Dendritic cell treated with granulocyte-macrophage colony-stimulating factor and Interleukin-4, amounts not matched to agents 40 ng/mL and 50 ng/mL, for 4 days (primary cell): ENCODE data around the gene ADD1.
"Not testable (repeated sequence)": the region's sequence is repeated elsewhere in the genome, so short reads cannot be mapped to it uniquely, and the experiment has no call there.

Experiments used
- H3K27ac Mint-ChIP-seq: one replicate; pipeline ENCODE4 v1.8.0; 2022; ENCODE audit warnings: mild to moderate bottlenecking, mixed read lengths
- H3K27me3 Mint-ChIP-seq: one replicate; pipeline ENCODE4 v1.8.0; 2022; ENCODE audit warnings: mild to moderate bottlenecking, mixed read lengths
- H3K36me3 Mint-ChIP-seq: one replicate; pipeline ENCODE4 v1.8.0; 2022; ENCODE audit warnings: low read depth, mixed read lengths
- H3K4me1 Mint-ChIP-seq: one replicate; pipeline ENCODE4 v1.8.0; 2022; ENCODE audit warnings: low read depth, mixed read lengths
- H3K4me3 Mint-ChIP-seq: one replicate; pipeline ENCODE4 v1.8.0; 2022; ENCODE audit warnings: mild to moderate bottlenecking, moderate library complexity, mixed read lengths
- H3K9me3 Mint-ChIP-seq: one replicate; pipeline ENCODE4 v1.8.0; 2022; ENCODE audit warnings: mixed read lengths
- intact Hi-C: fragments of 100-400 bp; cut with micrococcal nuclease; formaldehyde crosslinking; loops from one replicate; pipeline ENCODE4 v1.15.0; 2022

ADD1 gene

DNA sequence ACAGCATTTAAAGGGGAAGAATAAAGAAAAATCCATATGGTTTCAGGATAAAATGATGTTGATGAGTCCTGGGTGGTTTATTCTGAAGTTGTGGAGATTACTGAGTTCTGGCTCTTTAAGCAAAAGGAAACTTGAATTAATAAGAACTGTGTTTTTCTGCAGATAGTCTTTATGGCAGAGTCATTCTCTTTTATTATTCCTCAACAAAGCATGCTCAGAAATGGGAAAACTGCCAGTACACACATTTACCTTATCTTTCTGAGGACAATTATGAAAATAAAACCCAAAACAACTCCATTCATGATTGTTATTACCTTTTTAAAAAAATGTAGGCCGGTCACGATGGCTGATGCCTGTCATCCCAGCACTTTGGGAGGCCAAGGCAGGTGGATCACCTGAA is 58.5 kb downstream of the ADD1 start:
- H3K9me3 Mint-ChIP-seq, result no peaks in the 10 kb centered on the region
- H3K4me1 Mint-ChIP-seq, result no peaks in the 10 kb centered on the region
- intact Hi-C loops, result no loop called here
- H3K36me3 Mint-ChIP-seq, result peaks cover 97% of the 10 kb centered on the region
- H3K27me3 Mint-ChIP-seq, result no peaks in the 10 kb centered on the region
- no peak overlapping the region for H3K27ac Mint-ChIP-seq
- no peak overlapping the region for H3K4me3 Mint-ChIP-seq

DNA sequence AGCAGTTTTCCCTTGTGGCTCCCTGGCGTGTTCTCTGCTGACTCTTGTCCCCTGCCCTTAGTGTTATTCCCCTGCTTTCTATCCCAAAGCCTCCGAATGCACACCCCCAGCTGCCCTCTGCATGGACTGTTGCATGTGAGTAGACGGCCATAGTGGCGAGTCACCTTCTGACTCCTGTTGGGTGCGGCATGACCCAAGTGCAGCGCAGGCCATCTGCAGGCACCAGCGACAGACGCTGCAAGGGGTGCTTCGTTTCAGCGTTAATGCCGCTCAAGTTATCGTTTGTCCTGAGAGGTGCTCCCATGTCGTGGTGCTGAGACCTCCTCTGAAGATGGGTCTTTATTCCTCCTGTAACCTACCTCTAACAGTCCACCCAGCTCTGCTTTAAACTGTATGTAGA is 61.9 kb downstream of the ADD1 start:
- no peak overlapping the region for H3K27ac Mint-ChIP-seq
- no peaks in the 10 kb centered on the region for H3K27me3 Mint-ChIP-seq
- no peaks in the 10 kb centered on the region for H3K9me3 Mint-ChIP-seq
- no peak overlapping the region for H3K4me3 Mint-ChIP-seq
- peaks cover 99% of the 10 kb centered on the region for H3K36me3 Mint-ChIP-seq
- no peaks in the 10 kb centered on the region for H3K4me1 Mint-ChIP-seq
- intact Hi-C loops, result no loop called here

DNA sequence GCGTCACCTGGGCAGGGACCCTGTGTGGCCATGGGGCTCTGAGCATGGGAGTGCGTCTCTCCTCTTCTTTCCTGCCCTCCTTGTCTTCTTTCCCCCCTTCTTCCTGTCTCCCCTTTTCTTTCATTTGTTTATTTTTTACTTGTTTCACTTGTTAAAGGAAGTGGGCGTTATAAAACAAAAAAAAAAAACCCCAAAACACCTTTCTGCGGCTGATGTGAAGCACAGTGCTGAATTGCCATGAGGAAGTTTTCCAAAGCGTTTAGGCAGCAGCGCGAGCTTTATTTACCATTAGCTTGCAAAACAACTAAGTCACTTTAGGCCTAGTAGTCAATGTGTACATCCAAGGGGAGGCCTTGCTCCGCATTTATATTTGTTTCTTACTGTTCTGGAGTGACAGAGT is 62.6 kb downstream of the ADD1 start:
- no peaks in the 10 kb centered on the region for H3K4me1 Mint-ChIP-seq
- no peaks in the 10 kb centered on the region for H3K27me3 Mint-ChIP-seq
- intact Hi-C loops, result no loop called here
- no peak overlapping the region for H3K27ac Mint-ChIP-seq
- peaks cover 99% of the 10 kb centered on the region for H3K36me3 Mint-ChIP-seq
- no peak overlapping the region for H3K4me3 Mint-ChIP-seq
- no peaks in the 10 kb centered on the region for H3K9me3 Mint-ChIP-seq

DNA sequence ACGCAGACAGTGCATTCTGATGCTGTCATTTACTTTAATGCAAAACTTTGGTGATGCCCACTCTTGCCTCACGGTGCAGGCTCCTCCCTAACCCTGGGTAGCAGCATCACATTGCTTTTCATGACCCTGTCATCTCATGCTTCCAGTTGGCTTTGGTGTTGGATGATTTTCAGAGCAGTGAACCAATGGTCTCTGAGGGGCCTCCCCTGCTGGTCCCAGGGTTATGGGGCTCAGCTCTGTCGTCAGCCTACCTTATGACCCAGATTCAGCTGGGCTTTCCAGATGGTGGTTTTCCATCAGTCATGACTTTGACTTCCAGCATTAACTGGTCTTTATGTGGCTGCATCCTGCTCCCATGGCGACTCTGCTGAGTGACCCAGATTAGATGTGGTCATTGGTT is 63.6 kb downstream of the ADD1 start:
- H3K4me3 Mint-ChIP-seq, result no peak overlapping the region
- no peak overlapping the region for H3K27ac Mint-ChIP-seq
- H3K4me1 Mint-ChIP-seq, result no peaks in the 10 kb centered on the region
- intact Hi-C loops, result no loop called here
- H3K36me3 Mint-ChIP-seq, result peaks cover 100% of the 10 kb centered on the region
- H3K27me3 Mint-ChIP-seq, result no peaks in the 10 kb centered on the region
- H3K9me3 Mint-ChIP-seq, result no peaks in the 10 kb centered on the region

DNA sequence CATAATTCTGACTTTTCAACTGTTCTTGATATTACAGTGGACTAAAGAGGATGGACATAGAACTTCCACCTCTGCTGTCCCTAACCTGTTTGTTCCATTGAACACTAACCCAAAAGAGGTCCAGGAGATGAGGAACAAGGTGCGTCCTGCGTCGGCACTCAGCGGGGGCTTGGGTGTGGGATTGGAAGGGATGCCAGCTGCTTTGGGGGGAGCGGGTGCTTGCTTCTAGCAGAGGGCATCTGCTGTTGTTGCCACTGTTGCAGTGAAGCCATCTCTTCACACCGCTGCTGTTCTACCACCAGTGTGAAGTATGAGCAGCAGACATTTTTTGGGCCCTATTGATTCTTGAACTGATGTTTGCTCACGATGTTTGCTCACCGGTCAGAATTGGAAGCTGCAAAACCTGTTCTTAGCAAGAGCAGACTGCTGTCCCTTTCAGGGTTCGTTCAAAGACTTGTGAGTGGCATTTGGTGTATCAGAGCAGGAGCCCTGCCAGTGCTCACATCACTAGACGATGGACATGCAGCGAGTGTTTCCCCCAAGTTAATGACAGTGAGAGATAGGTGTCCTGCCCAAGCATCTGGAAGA is 64.2 kb downstream of the ADD1 start:
- Mint-ChIP-seq H3K4me3 (no peak overlapping the region), H3K27ac (no peak overlapping the region), H3K4me1 (no peaks in the 10 kb centered on the region), H3K9me3 (no peaks in the 10 kb centered on the region), H3K27me3 (no peaks in the 10 kb centered on the region), H3K36me3 (peaks cover 100% of the 10 kb centered on the region)
- intact Hi-C loops, result no loop called here

DNA sequence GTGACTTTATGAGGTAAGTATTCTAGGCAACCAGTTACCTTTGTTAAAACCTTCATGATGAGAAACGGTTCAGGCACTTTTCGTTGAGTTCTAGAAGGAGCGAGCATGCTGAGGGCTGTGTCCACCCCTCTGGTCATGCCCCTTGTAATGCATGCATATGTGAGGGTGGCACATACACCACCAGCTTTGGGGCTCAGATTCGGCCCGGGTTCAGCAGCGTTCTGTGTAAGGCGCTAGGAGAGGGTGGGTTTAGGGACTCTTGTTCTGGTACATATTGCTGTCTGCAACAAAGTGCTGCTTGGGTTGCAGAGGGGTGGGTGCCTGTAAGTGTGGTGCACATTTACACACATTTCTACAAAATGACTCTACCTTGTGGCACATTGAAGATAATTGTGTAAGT is 65.0 kb downstream of the ADD1 start:
- no peaks in the 10 kb centered on the region for H3K9me3 Mint-ChIP-seq
- no peaks in the 10 kb centered on the region for H3K4me1 Mint-ChIP-seq
- no peak overlapping the region for H3K4me3 Mint-ChIP-seq
- H3K36me3 Mint-ChIP-seq, result peaks cover 100% of the 10 kb centered on the region
- intact Hi-C loops, result no loop called here
- no peaks in the 10 kb centered on the region for H3K27me3 Mint-ChIP-seq
- no peak overlapping the region for H3K27ac Mint-ChIP-seq

DNA sequence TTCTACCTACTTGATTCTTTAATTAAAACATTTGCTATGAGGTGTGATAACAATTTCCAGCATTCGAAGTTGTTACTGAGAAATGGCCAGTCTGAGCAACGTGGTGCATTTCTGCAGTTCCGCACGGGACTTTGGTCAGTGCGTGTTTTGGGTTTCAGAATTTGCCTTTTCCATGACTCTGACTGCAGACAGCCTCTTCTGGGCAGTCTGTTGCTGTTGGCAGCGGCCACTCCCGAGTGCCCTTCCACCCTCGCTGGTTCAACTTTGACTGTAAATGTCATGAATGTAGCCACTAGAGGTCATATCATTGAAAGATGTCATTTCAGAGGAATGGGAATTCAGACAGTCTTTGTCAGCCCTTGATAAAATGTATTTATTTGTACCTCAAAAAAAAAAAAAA is 65.9 kb downstream of the ADD1 start:
- H3K27ac Mint-ChIP-seq, result no peak overlapping the region
- peaks cover 100% of the 10 kb centered on the region for H3K36me3 Mint-ChIP-seq
- H3K4me1 Mint-ChIP-seq, result peaks cover 5% of the 10 kb centered on the region
- H3K9me3 Mint-ChIP-seq, result no peaks in the 10 kb centered on the region
- no peaks in the 10 kb centered on the region for H3K27me3 Mint-ChIP-seq
- intact Hi-C loops, result no loop called here
- no peak overlapping the region for H3K4me3 Mint-ChIP-seq

DNA sequence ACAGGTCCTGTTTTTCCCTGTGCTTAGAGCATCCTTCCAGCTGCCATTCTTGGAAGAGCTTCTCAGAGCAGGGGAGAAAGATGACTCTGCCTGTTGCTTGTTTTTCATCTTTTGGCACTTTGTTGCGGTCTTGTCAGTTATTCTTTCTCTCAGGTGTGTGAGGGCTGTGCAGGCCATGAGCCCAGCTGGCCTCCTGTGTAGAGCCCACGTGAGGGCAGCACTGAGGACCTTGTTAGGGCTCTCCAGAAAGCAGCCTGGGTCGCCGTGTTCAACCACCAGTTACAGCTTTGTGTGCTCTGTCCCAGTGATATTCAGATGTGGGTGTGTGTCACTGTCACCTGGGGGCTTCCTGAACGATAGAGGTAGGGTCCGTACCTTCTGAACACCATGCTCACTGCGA is 66.8 kb downstream of the ADD1 start:
- Mint-ChIP-seq H3K27me3 (no peaks in the 10 kb centered on the region), H3K36me3 (peaks cover 100% of the 10 kb centered on the region), H3K9me3 (no peaks in the 10 kb centered on the region), H3K4me3 (no peak overlapping the region), H3K4me1 (peaks cover 5% of the 10 kb centered on the region), H3K27ac (no peak overlapping the region)
- intact Hi-C loops, result no loop called here

DNA sequence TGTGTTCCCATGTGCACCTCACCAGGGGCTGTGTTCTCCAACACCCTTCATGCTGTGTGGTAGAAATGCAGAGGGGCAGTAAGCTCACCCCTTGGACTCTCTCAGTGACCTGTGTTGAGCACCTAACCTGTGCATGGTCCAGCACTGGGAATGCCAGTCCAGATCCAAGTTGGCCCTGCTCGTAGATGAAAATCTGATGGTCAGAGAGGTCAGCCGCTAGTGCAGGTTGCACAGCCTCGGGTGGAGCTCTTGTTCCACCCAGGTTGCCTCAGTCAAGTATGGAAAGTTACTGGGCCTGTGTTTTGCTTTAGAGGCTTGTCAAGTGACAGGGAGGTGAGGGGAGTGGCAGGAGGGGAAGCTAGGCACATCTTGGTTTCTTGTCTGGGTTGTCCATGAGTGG is 68.2 kb downstream of the ADD1 start:
- Mint-ChIP-seq H3K36me3 (peaks cover 100% of the 10 kb centered on the region), H3K27me3 (no peaks in the 10 kb centered on the region), H3K27ac (no peak overlapping the region), H3K4me3 (no peak overlapping the region), H3K4me1 (peaks cover 5% of the 10 kb centered on the region), H3K9me3 (no peaks in the 10 kb centered on the region)
- intact Hi-C loops, result no loop called here

DNA sequence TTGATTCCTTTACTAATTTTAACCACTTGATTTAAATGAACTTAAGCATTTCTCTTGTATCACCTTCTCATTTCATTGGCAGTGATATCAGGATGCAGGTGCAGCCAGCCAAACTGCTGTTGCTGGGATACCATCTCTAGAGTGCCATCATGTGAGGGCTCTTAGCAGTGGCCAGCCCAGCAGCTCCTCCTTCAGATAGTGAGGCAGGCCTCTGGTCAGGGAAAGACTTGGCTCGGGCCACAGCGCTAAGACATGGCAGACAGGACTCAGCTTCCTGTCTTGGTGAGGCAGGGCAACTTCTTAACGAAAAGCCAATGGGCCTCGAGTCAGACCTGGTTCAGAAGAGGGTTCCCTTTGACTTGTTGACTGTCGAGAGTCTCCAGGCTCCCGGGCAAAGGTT is 69.5 kb downstream of the ADD1 start:
- Mint-ChIP-seq H3K9me3 (no peaks in the 10 kb centered on the region), H3K27me3 (no peaks in the 10 kb centered on the region), H3K36me3 (peaks cover 100% of the 10 kb centered on the region), H3K4me3 (no peak overlapping the region), H3K27ac (no peak overlapping the region), H3K4me1 (peaks cover 7% of the 10 kb centered on the region)
- intact Hi-C loops, result no loop called here

DNA sequence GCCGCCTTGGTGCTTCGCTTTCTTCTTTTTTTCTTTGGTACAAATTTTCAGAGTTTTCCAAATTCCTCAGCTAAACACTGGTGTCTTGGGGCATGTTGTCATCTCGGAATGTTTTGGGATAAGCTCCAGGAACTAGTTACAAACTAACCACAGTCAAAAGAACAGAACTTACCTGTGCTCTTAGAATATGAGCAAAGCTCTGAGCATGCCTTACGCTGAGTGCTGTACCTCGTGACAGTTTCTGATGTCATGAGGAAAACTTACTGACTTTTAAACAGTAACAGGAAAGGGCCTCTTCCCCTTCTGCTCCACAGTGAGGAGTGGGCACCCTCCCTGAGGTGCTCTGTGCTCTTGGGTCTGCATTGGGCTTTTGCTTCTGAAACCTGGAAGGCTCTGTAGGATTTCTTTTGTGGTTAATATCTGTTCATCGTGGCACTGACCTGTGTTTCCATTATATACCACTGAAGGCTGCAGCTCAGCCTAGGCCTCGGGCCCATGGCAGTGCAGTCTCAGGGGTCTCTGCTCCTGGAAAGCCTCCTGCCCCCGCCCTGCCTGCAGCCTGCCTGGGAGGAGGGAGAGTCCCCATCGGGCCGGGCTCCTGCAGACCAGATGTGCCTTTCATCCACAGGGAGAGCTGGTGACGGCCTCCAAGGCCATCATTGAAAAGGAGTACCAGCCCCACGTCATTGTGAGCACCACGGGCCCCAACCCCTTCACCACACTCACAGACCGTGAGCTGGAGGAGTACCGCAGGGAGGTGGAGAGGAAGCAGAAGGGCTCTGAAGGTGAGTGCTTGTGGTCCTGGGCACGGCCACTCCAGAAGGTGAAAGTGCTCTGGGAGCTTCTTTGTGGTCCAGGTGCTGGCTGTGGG is 70.8 kb downstream of the ADD1 start:
- no peaks in the 10 kb centered on the region for H3K27me3 Mint-ChIP-seq
- H3K9me3 Mint-ChIP-seq, result no peaks in the 10 kb centered on the region
- no peak overlapping the region for H3K27ac Mint-ChIP-seq
- H3K4me3 Mint-ChIP-seq, result no peak overlapping the region
- H3K4me1 Mint-ChIP-seq, result peaks cover 9% of the 10 kb centered on the region
- intact Hi-C loops, result no loop called here
- peaks cover 100% of the 10 kb centered on the region for H3K36me3 Mint-ChIP-seq

DNA sequence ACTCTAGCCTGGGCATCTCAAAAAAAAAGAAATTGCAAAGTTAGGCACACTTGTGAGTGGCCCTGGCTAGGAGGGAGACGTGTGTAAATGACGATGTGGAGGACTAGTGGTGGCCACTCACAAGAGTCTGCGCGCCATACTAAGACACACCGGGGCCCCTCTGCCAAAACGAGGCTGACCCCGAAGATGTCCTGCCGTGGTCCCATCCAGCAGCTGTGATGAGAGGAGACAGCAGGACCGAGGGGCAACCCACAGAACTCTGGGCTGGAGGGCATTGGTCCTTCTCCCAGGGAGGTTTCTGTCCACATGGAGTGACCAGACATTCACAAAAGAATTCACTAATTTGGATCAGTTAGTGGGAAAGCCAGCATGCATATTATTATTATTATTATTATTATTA is 72.1 kb downstream of the ADD1 start:
- no peak overlapping the region for H3K4me3 Mint-ChIP-seq
- H3K9me3 Mint-ChIP-seq, result no peaks in the 10 kb centered on the region
- no peaks in the 10 kb centered on the region for H3K27me3 Mint-ChIP-seq
- peaks cover 100% of the 10 kb centered on the region for H3K36me3 Mint-ChIP-seq
- intact Hi-C loops, result no loop called here
- H3K4me1 Mint-ChIP-seq, result peaks cover 9% of the 10 kb centered on the region
- H3K27ac Mint-ChIP-seq, result no peak overlapping the region

DNA sequence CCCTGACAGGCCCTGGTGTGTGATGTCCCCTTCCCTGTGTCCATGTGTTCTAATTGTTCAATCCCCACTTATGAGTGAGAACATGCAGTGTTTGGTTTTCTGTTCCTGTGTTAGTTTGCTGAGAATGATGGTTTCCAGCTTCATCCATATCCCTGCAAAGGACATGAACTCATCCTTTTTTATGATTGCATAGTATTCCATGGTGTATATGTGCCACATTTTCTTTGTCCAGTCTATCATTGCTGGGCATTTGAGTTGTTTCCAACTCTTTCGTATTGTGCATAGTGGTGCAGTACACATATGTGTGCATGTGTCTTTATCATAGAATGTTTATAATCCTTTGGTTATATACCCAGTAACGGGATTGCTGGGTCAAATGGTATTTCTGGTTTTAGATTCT is 73.1 kb downstream of the ADD1 start:
- H3K9me3 Mint-ChIP-seq, H3K27me3 Mint-ChIP-seq, H3K27ac Mint-ChIP-seq, H3K4me3 Mint-ChIP-seq, intact Hi-C loops: not testable (repeated sequence)
- H3K4me1 Mint-ChIP-seq, result peaks cover 14% of the 10 kb centered on the region
- H3K36me3 Mint-ChIP-seq, result peaks cover 99% of the 10 kb centered on the region

DNA sequence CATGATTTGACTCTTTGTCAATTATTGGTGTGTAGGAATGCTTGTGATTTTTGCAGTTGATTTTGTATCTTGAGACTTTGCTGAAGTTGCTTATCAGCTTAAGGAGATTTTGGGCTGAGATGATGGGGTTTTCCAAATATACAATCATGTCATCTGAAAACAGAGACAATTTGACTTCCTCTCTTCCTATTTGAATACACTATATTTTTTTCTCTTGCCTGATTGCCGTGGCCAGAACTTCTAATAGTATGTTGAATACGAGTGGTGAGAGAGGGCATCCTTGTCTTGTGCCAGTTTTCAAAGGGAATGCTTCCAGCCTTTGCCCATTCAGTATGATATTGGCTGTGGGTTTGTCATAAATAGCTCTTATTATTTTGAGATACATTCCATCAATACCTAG is 74.7 kb downstream of the ADD1 start:
- H3K4me1 Mint-ChIP-seq, result peaks cover 21% of the 10 kb centered on the region
- H3K36me3 Mint-ChIP-seq, result peaks cover 99% of the 10 kb centered on the region
- intact Hi-C loops, H3K9me3 Mint-ChIP-seq, H3K27ac Mint-ChIP-seq, H3K27me3 Mint-ChIP-seq, H3K4me3 Mint-ChIP-seq: not testable (repeated sequence)

DNA sequence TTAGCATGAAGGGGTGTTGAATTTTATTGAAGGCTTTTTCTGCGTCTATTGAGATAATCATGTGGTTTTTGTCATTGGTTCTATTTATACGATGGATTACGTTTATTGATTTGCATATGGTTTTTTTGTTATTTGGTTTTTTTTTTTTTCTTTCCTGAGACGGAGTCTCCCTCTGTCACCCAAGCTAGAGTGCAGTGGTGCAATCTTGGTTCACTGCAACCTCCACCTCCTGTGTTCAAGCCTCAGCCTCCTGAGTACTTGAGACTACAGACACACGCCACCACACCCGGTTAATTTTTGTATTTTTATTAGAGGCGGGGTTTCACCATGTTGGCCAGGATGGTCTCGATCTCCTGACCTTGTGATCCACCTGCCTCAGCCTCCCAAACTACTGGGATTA is 75.1 kb downstream of the ADD1 start:
- intact Hi-C loops, result not testable (repeated sequence)

More for the DNA sequence above, 75.1 kb downstream of the ADD1 start:
- H3K9me3 Mint-ChIP-seq, H3K4me3 Mint-ChIP-seq, H3K27ac Mint-ChIP-seq, H3K27me3 Mint-ChIP-seq: not testable (repeated sequence)
- Mint-ChIP-seq H3K36me3 (peaks cover 99% of the 10 kb centered on the region), H3K4me1 (peaks cover 21% of the 10 kb centered on the region)
